Fibroblast of upper back skin (primary cell): ENCODE results near the gene XG.
"Not testable (repeated sequence)": the region's sequence is repeated elsewhere in the genome, so short reads cannot be mapped to it uniquely, and the experiment has no call there.

Experiments used
- DNase-seq: peaks from one replicate; pipeline ENCODE4 v3.0.0-alpha.2; 2013

XG gene, protein sequence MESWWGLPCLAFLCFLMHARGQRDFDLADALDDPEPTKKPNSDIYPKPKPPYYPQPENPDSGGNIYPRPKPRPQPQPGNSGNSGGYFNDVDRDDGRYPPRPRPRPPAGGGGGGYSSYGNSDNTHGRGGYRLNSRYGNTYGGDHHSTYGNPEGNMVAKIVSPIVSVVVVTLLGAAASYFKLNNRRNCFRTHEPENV

DNA sequence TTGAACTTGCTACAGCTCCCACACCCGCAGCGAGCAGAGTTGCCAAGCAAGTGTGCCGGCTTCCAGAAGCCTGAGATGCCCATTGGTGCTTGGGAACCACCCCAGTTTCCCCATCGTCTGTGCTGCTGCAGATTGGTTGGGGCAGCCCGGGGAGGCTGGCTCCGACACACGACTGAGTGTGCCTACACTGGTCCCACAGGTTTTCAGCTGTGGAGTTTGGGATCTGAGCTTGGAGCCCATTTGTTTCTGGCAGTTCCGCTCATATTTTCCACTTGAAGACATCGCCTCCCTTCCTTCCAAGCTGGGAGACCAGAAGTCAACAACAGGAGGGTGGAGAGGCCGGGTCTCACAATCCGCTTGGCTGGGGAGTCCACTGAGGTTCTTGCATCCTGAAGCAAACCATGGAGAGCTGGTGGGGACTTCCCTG lies at the start of gene XG:
TSS of gene XG (plus strand) at position 167 of the 427 bp plus-strand sequence. CDS start at position 402, 235 bp downstream.
- not testable (repeated sequence) for DNase-seq

DNA sequence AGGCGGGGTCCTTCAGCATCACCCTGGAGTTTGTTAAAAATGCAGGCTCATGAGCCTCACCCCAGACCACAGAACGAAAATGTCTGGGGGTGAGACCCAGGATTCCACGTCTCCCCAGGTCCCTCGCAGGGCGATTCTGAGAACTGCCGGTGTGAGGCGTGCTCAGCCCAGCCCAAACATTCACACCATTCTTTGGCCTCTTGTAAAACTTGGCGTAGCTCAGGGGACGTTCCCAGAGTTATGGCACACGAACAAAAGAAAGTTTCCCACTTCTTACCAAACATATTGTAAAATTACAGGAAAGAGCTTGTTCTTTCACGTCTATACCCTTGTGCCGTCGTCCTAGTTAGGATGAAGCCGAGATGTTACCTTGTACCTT lies 47.9 kb upstream of the XG start:
- DNase-seq: no peak

DNA sequence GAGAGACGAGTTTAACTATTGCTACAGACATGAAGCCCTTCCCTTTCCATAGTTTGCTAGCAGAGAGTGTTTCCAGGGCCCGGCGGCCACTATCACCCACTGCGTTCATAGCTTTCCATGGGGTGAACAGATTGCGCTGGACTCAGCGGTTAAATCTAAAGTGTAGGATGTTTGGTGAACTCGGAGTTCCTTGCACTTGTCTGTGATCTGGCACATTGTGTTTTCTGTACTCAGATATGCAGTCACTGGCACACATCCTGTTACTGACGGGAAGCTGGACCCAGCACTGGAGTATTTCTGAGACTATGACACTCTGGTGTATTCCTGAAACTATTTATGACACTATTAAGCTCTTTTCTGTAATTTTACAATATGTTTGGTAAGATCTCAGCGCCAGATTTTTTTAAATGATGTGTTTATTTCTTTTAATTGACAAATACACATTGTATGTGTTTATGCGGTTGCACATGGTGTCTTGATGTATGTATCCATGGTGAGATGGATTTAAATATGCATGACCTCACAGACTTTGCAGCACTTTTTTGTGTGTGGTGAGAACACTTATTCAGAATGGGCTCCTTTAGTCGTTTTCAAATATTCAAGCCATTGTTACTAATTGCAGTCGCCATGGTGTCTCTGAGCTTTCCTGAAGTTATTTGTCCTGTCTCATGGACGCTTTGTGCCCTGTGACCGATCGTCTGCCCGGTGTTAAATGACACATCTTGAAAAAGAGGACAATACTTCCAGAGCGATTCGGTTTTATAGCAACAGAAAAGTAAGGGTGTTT lies 46.6 kb upstream of the XG start:
- no peak for DNase-seq

DNA sequence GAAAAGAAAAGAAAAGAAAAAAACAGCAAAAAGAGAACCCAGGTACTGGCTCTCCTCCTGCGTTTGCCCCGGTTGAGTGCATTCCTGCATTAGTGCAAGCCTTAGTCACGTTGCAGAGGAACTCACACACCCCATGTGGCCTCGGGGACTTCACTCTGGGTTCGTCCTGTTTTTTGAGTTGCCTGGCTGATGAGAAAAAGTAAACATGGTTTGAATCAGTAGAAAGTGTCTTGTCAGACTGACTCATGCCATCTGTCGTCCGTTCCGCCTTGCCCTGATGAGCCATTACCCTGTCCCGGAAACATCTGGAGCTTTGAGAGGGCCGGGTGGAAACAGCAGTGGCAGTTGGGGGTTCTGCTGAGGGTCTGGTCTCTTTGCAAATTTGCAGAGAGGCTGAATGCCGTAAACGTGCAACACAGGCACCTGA lies 44.5 kb upstream of the XG start:
- peak; percentile 91 for DNase-seq

DNA sequence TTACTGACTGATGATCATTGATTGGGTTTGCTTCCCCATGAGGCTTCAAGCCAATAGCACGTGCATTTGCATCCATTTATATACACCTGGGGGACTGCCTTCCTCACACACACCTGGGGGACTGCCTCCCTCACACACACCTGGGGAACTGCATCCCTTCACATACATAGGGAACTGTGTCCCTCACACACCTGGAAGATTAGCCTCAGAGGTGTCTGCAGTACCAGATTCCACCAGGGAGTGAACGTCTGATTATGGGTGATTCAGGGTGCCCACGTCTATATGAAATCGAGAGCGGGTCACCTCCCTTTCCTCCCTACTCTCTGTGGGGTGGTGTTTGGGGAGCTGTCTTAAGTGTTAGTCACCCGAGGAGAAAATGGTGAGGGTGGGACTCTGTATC lies 43.8 kb upstream of the XG start:
- no peak for DNase-seq

DNA sequence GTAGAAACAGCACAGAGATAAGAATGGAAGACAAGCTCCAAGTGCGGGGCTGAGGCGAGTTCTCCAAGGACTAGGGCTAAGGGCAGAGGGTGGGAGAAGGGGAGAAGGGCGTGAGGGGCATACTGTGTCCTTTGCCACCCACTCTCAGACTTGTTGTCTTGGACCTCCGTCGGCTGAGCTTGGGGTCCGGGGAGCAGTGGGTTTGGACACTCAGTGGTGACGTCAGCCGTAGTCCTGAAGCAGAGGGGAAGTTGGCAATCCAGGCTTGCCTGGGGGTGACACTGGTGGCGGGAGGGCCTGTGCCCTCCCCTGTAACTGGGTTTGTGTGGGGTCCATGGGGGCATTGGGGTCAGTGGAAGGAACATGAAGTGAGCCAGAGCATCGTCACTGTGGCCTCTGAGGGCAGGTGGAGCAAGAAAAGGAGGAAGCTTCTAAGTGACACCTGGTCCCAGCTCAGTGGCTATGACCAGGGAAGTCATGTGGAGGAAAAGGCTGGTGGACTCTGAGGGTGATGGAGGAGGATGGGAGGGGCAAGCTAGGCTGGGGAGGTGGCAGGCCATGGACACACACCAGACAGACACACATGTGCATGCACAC lies 43.1 kb upstream of the XG start:
- DNase-seq: no peak

DNA sequence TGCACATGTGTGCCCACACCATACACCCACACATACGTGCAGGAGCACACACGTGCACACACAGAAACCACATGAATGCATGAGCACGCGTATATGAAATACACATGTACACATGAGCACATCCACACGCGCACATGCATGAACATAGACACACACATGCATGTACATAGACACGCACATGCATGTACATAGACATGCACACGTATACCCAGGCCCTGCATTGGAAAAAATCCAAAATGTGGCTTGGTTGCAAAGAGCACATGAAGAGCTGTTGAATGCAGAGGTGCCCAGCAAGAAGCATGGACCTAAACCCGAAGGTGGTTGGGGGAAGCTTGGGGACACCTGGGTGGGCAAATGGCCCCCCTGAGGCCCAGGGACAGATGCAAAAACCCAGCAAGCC lies 42.3 kb upstream of the XG start:
- no peak for DNase-seq

DNA sequence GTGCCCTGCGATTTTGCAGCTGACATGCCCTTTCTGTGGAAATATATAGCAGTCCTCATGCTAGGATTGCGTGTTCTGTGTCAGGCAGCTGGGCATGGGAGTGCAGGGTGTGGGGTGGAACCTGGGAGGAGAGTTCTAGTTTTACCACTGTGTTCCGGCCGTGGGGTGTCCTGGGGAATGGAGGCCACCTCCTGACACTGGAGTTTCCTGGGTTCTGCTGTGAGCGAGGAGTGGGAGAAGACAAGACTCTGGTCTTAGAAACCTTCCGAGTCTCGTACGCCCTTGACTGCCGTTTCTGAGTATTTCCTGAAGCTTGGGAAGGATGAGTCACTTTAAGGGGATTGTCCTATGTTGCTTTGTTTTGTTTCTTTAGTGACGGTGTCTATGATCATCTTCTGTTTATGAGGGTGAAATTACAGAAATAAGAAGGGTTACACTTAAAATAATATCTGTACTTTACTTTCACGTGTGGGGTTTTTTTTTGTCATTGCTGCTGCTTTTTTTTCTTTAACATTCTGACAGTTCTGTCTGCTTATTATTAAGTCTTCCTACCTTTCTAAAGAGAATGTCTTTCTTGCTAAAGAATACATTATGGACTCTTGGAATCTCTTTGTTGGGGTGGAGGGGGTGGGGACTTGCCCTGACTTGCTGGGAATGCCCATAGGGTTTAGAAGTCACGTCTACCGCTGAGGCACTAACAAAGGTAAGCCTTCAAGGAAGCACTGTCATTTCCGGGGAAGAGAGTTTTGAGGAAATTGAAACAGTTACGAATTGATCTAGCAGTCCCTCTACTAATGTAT lies 41.6 kb upstream of the XG start:
- peak; percentile 60 for DNase-seq

DNA sequence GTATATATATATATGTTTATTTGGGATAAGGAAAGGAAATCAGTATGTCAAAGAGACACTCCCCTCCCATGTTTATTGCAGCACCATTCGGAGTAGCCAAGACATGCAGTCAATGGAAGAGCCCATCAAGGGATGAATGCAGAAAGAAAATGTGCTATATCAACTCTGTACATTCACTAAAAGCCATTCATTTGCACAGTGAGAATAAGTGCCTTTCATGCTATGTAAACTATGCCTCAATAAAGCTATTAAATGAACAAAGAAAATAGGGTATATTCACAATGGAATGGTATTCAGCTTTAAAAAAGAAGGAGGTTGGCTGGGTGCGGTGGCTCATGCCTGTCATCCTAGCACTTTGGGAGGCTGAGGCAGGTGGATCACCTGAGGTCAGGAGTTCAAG lies 40.4 kb upstream of the XG start:
- no peak for DNase-seq

DNA sequence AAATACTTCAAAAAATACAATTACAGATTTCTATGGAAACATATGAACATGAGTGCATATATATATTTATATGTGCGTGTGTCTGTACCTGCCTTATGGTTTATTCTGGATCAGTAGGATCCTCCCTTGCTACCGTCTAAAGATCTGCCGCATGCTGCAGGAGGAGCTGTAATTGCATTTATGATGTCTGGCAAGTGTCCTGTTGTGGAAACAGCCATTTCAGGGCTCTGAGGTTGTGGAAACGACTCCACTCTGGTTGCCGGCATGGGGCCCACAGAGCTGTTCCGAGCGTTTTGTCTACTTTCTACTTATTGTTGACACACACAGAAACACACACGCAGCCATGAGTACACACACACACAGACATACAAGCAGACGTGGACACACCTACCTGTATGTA lies 39.4 kb upstream of the XG start:
- DNase-seq: no peak

DNA sequence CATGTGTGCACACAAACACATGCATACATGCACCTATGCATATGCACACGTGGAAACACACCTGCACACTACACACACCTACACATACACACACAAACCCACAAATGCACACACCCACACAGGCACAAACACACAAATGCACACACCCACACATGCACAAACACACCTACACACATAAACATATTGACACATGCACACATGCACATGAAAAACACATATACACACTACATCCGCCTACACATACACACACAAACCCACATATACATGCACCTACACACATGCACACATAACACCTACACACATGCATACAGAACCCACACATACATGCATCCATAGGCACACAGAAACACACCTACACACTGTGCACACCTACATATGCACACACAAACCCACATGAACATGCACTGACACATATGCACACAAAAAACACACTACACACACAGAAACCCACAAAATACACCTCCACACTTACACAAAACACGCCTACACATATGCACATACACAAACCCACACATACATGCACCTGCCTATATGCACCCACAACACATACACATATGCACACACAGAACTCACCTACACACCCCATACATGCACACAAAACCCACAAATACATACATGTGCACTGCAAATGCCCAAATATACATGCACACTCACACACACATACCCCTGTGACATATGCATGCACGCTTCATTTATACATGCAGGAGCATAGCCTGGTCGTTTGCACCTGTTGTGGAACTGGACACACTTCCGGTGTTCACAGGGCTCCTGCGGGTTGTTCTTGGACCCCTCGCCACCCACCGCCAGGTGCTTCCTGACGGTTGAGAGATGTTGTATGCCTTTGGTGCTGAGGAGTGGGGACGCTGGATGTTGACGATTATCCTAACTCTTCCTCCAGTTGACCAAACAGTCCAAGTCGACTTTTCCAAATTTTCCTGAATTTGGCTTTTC lies 38.7 kb upstream of the XG start:
- no peak for DNase-seq

DNA sequence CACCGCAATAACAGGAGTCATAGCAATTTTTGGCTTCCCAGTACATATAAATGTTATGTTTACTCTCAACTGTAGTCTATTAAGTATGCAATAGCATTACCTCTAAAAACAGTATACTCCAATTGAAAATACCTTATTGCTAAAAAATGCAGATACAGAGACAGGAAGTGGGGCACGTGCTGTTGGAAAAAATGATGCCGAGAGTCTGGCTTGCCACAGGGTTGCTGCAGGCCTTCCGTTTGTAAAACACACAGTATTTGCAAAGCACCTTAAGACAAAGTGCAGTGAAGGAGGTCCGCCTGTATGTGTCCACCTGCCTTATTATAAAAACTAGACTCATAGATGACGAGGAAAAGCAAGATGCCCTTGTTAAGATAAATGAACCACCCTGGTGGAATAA lies 37.3 kb upstream of the XG start:
- no peak for DNase-seq

DNA sequence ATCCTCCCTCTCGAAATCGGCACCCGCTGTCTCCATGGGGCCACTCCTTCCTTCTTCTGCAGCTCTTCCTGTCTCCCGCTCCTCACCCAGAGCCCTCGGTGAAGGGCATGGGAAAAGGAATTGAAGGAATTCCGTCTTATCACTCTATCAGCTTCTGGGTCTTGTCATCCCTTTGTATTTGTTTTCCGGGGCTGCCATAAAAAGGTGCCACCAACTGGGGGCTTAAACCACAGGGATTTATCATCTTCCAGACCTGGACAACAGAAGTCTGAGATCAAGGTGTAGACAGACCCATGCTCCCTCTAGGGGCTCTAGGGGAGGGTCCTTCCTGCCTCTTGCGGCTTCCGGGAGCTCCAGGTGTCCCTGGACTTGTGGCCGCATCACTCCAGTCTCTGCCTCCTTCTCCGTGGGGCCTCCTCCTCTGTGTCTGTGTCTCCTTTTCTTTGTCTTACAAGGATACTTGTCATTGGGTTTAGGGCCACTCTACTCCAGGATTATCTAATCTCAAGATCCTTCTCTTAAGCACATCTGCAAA lies 36.7 kb upstream of the XG start:
- DNase-seq: no peak

DNA sequence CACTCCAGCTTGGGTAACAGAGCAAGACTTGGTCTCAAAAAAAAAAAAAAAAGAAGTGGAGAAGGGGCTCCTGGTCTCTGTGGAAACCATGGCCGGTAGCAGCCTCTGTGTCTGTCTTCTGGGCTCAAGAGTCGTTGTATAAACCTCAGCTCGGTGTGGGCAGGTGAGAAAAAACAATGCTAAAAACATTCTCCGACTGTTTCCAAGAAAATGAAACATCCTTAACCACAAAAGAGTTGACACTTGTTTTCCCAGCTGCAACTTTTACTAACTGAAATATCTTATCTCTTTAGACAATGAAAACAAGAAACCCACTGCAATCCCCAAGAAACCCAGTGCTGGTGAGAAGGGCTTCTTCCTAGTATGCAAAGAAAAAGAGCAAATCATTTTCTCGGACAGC lies 34.5 kb upstream of the XG start:
- DNase-seq: no peak

DNA sequence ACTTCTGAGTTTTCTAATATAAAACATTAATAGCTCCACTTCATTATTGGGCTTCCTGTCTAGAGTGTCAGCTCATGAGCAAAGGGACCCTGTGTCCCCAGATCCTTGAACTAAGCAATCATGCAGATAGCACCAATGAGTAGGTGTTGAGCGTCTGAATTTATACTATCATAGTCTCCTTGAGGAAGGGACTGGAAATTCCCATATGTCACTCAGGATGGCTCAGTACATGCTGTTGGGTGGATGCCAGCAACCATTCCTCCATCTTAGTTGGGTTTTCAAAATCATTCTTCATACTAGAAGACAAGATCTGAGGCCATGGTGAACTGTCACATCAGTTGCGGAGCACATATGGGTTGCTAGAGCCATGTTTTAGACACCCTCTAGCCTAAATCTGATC lies 33.0 kb upstream of the XG start:
- DNase-seq: no peak

DNA sequence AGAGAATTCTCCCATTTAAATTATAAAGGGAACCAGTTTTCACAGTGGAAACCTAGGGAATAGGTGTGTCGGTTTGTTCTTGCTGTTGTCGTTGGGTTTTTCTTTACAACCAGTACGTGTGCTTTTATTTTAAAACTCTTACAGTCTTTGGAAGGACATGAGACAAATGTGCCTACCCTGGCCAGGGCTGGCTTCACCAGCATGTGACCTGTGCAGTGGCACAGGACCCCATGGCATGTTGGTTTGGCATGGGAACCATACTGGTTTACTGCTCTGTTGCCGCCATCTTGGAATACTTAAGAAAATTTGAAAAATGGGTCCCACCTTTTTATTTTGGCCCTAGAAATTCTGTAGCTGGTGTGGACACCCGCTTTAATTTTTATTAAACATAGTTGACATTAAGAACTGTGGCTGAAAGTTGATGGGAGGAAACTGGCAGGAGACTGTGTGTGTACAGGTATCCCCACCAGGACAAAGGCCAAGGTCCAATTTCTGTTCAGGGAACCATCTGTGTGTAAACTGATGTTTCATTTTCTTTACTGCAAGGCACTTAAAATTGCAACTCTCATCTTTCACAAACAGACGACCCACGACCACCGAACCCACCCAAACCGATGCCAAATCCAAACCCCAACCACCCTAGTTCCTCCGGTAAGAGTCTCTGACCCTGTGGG lies 31.9 kb upstream of the XG start:
- DNase-seq: no peak

DNA sequence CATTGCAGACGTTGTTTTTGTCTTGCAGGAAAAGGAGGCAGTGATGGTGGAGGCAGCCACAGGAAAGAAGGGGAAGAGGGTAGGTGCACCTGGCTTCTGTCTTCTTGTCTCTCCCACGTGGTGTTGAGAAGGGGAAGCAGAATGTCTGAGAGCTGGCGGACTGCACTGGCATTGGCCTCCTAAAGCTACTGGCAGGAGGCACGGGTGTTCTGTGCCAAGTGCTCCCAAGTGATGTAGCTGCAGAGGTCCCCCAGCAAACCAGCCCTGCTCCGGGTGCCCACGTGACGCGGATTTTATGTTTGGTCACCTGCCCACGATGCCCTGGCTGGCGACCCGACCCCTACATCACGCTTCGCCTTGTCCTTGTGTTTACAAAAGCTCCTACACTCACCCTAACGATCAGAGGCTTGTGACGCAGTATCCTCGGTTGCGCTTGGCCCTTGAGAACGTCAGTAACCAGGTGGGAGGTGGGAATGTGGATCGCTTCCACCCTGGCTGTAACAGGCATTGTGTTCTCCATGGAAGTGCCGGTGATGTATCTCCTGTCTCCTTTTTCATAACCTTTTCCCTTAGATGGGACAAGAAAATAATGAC lies 28.5 kb upstream of the XG start:
- DNase-seq: no peak

DNA sequence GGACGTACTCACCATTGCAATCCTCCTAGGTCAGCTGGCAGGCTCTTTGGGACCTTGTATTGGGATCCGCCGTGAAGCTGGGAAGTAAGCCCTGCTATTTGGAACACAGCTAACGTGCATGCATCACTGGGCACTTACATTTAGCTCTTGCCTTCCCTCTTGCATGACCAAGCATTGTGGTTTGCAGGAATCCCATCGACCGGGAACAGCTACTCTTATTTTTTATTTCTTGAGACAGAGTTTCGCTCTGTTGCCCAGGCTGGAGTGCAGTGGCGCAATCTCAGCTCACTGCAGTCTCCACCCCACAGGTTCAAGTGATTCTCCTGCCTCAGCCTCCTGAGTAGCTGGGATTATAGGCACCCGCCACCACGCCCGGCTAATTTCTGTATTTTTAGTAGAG lies 24.6 kb upstream of the XG start:
- DNase-seq: not testable (repeated sequence)

DNA sequence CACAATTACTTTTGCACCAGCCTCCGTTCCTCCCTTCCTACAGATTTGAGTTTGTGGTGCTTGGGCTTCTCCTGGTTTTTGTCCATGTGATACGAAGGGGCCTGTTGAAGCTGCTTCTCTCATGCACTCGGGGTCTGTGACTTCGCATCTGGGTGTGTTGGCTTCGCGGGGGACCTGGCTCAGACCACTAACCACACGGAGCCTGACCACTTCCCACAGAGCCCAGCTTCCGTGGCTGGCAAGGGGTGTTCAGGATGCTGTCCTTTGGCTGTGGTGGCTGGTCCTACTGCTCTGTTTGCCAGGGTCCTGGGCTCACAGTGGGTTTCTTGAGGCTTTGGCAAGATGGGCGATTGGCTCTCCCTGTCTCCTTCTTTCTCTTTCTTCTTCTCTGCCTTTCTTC lies 19.8 kb upstream of the XG start:
- no peak for DNase-seq

DNA sequence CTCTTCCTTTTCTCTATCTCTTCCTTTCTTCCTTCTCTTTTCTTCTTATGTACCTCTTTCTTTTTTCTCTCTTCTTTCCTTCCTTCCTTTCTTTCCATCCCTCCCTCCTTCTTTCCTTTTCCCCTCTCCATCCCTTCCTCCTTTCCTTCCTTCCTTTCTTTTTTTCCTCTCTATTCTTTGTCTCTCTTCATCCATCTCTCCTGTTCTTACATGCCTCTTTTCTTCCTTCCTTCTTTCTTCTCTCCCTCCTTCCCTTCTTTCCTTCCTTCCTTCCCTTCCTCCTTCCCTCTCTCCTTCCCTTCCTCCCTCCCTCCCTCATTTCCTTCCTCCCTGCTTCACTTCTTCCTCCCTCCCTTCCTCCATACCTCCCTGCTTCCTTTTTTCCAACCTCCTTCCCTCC lies 19.2 kb upstream of the XG start:
- DNase-seq: no peak

DNA sequence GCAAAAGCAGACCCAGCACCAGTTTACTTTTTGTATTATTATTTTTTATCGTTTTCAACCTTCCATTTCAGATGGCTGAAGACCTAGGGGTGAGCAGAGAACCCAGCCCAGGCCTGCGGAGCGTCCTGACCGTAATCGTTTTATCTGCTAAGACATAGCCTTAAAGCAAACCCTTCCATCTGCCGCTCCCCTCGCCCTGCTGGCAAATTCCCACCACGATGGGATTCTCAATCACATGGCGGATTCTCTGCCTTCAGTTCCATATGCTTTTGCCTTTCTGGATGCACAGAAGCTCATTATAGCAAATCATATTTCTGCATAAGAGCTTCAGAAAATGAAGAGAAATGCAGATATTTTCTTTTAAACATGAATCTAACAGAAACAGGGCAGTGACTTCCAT lies 18.6 kb upstream of the XG start:
- DNase-seq: no peak
